Liver (tissue), 9 donors: Measurements from ENCODE around the gene IFNL2. TPM values are rescaled to one million over a fixed set of nuclear protein-coding genes. Genes with fewer than 3 reads are reported as not detected.
A peak's percentile ranks its signal among the peaks of the same experiment; 100 is the strongest.

Source experiments
- DNase-seq: peaks from one replicate; pipeline ENCODE4 v3.0.0-alpha.2; 2017; ENCODE audit warnings: low spot score
- H3K27ac ChIP-seq, 2 donors: one replicate each; pipeline ENCODE4 v1.7.0; 2013; ENCODE audit warnings: inconsistent platforms in 2 of 2, low read length in 2 of 2, control low read depth in 1 of 2, low read depth in 1 of 2, mild to moderate bottlenecking in 1 of 2
- H3K27me3 ChIP-seq, 4 donors: one replicate each; pipeline versions ENCODE4 v1.6.1 to v1.7.0; 2013; ENCODE audit warnings: low read length in 3 of 4, inconsistent platforms in 1 of 4, mild to moderate bottlenecking in 1 of 4, moderate library complexity in 1 of 4; ENCODE audit not compliant: control insufficient read depth in 4 of 4, insufficient read depth in 4 of 4
- H3K36me3 ChIP-seq, 4 donors: one replicate each; pipeline versions ENCODE4 v1.6.1 to v1.7.0; 2013; ENCODE audit warnings: low read length in 3 of 4, mild to moderate bottlenecking in 3 of 4, low read depth in 1 of 4, moderate library complexity in 1 of 4; ENCODE audit not compliant: control insufficient read depth in 4 of 4, insufficient read depth in 3 of 4
- H3K4me1 ChIP-seq, 4 donors: one replicate each; pipeline versions ENCODE4 v1.6.1 to v1.7.0; 2013; ENCODE audit warnings: low read length in 3 of 4, mild to moderate bottlenecking in 3 of 4, moderate library complexity in 1 of 4; ENCODE audit not compliant: control insufficient read depth in 4 of 4, insufficient read depth in 4 of 4
- H3K4me3 ChIP-seq, 3 donors: one replicate each; pipeline versions ENCODE4 v1.6.1 to v1.7.0; 2013; ENCODE audit warnings: low read length in 3 of 3, control low read depth in 1 of 3, low read depth in 1 of 3, mild to moderate bottlenecking in 1 of 3
- H3K9ac ChIP-seq, 2 donors: one replicate each; pipeline ENCODE4 v1.7.0; 2013; ENCODE audit warnings: low read length in 2 of 2, mild to moderate bottlenecking in 2 of 2, moderate library complexity in 2 of 2, control low read depth in 1 of 2, low read depth in 1 of 2
- H3K9me3 ChIP-seq, 4 donors: one replicate each; pipeline versions ENCODE4 v1.6.1 to v1.7.0; 2013; ENCODE audit warnings: low read length in 3 of 4; ENCODE audit not compliant: control insufficient read depth in 4 of 4
- ATF3 ChIP-seq: IDR thresholded peaks from 2 replicates; pipeline ENCODE4 v1.6.1; 2016; ENCODE audit warnings: antibody characterized with exemption
- EGR1 ChIP-seq, 2 donors: IDR thresholded peaks; 2 replicates each; pipeline ENCODE4 v1.6.1; 2016 to 2018; ENCODE audit warnings: antibody characterized with exemption in 2 of 2, low read depth in 2 of 2
- FOXA1 ChIP-seq: IDR thresholded peaks from 2 replicates; pipeline ENCODE4 v1.6.1; 2016; ENCODE audit warnings: antibody characterized with exemption
- GABPA ChIP-seq, 2 donors: IDR thresholded peaks in 1 of 2; conservative IDR thresholded peaks in 1 of 2; 2 replicates each; pipeline ENCODE4 v1.6.1; 2016; ENCODE audit warnings: antibody characterized with exemption in 2 of 2, mild to moderate bottlenecking in 1 of 2, moderate library complexity in 1 of 2
- HNF4A ChIP-seq, 2 donors: conservative IDR thresholded peaks; 2 replicates each; pipeline ENCODE4 v1.6.1; 2016; ENCODE audit warnings: antibody characterized with exemption in 2 of 2, mild to moderate bottlenecking in 2 of 2
- NR2F2 ChIP-seq: IDR thresholded peaks from 2 replicates; pipeline ENCODE4 v1.6.1; 2016; ENCODE audit warnings: antibody characterized with exemption
- REST ChIP-seq: IDR thresholded peaks from 2 replicates; pipeline ENCODE4 v1.6.1; 2016; ENCODE audit warnings: antibody characterized with exemption, mild to moderate bottlenecking
- SP1 ChIP-seq: IDR thresholded peaks from 2 replicates; pipeline ENCODE4 v1.6.1; 2018; ENCODE audit warnings: antibody characterized with exemption, mild to moderate bottlenecking
- TAF1 ChIP-seq: conservative IDR thresholded peaks from 2 replicates; pipeline ENCODE4 v1.6.1; 2016; ENCODE audit warnings: antibody characterized with exemption, mild to moderate bottlenecking
- YY1 ChIP-seq: IDR thresholded peaks from 2 replicates; pipeline ENCODE4 v1.6.1; 2016; ENCODE audit warnings: antibody characterized with exemption, mild to moderate bottlenecking
- ZBTB33 ChIP-seq: IDR thresholded peaks from 2 replicates; pipeline ENCODE4 v1.6.1; 2016; ENCODE audit warnings: antibody characterized with exemption
- whole genome bisulfite sequencing: extraction: QIAGEN DNeasy Blood & Tissue Kit; methylation state at CpG from one replicate; pipeline ENCODE4 v1.1.7; 2013; 5-methylcytosine and 5-hydroxymethylcytosine counted together
- polyA plus RNA-seq, 2 donors: library from polyadenylated mRNA; stranded (reverse) in 1 of 2; unstranded in 1 of 2; fragments of 200-250 nt in 1 of 2; fragments of >200 nt in 1 of 2; fragmentation: Nextera tagmentation in 1 of 2; extraction: Ambion mirVana in 1 of 2; gene quantifications; one replicate each; pipeline versions ENCODE4 v1.2.1 to v1.2.3, GENCODE V29; 2013 to 2015
- total RNA-seq, 2 donors: library from RNA; depleted of rRNA; stranded (reverse); fragments of >200 nt; gene quantifications; one replicate each; pipeline ENCODE4 v1.2.3, GENCODE V29; 2014
- donor health status: healthy.
- donor health status: healthy.
- donor health status: healthy.
- donor health status: healthy.
- donor health status: healthy.

The IFNL2 gene
- total and polyA plus RNA-seq, 4 donors = not detected

GRCh38 chr19:39237200-39238184, 30.7 kb upstream of the IFNL2 start:
- DNase-seq = no peak
- H3K9ac ChIP-seq = no peak overlapping the region
- WGBS = 42% methylated on average over 22 of the region's 22 CpGs
- TF ChIP-seq HNF4A (conservative IDR thresholded peaks at IDR 0.05) (peak in 1 of 2 donors; percentile 22), SP1 (peak; percentile 33), REST (no peak)
- H3K4me3 ChIP-seq = peak overlapping the region in 1 of 3 donors; percentile 8
- no peaks in the 10 kb centered on the region for H3K9me3 ChIP-seq
- no peaks in the 10 kb centered on the region for H3K27me3 ChIP-seq
- no peak overlapping the region for H3K27ac ChIP-seq
- no peaks in the 10 kb centered on the region for H3K36me3 ChIP-seq
- peaks cover 0 to 2% (median 0%) of the 10 kb centered on the region in 4 donors for H3K4me1 ChIP-seq

- WGBS = 90% methylated on average over 6 of the region's 6 CpGs
- Histone ChIP-seq H3K4me1 (peaks cover 0 to 2% (median 0%) of the 10 kb centered on the region in 4 donors), H3K27me3 (no peaks in the 10 kb centered on the region), H3K9ac (no peak overlapping the region), H3K36me3 (no peaks in the 10 kb centered on the region), H3K4me3 (peak overlapping the region in 1 of 3 donors; percentile 8), H3K9me3 (no peaks in the 10 kb centered on the region), H3K27ac (no peak overlapping the region)
- TF ChIP-seq FOXA1 (no peak), TAF1 (no peak), EGR1 (IDR thresholded peaks at IDR 0.05; ENCODE audit: low read depth in 2 of 2) (no peak), REST (no peak)
- no peak for DNase-seq
These were observed 30.0 kb upstream of the IFNL2 start for GRCh38 chr19:39238209-39238608.

GRCh38 chr19:39238944-39239343, 29.3 kb upstream of the IFNL2 start:
- H3K27me3 ChIP-seq = no peaks in the 10 kb centered on the region
- no peak overlapping the region for H3K27ac ChIP-seq
- H3K9me3 ChIP-seq = no peaks in the 10 kb centered on the region
- no peaks in the 10 kb centered on the region for H3K36me3 ChIP-seq
- DNase-seq = no peak
- H3K4me3 ChIP-seq = no peak overlapping the region
- H3K9ac ChIP-seq = no peak overlapping the region
- H3K4me1 ChIP-seq = peaks cover 0 to 2% (median 0%) of the 10 kb centered on the region in 4 donors
- 93% methylated on average over 6 of the region's 6 CpGs for WGBS
- no peak for TF ChIP-seq SP1
- no peak for TF ChIP-seq HNF4A (conservative IDR thresholded peaks at IDR 0.05)
- no peak for TF ChIP-seq TAF1
- no peak for TF ChIP-seq ZBTB33
- TF ChIP-seq GABPA (IDR thresholded peaks at IDR 0.05 in 1 of 2, conservative IDR thresholded peaks at IDR 0.05 in 1 of 2) = no peak
- TF ChIP-seq NR2F2 = no peak
- no peak for TF ChIP-seq ATF3
- no peak for TF ChIP-seq FOXA1
- TF ChIP-seq YY1 = no peak
- no peak for TF ChIP-seq REST
